ENCODE measurements around the gene HIP1. TPM values are rescaled to one million over a fixed set of nuclear protein-coding genes. Genes with fewer than 3 reads are reported as not detected.
A peak's percentile ranks its signal among the peaks of the same experiment; 100 is the strongest.

The HIP1 gene
- total and polyA plus RNA-seq, 9 of the 15 experiments (the other 6 are each of a cell fraction or from before 2014, with no cell fraction given): 2.4 to 13.7 (median 9.5) TPM

GRCh38 chr7:75555736-75556135 lies 183.0 kb downstream of the HIP1 start:
- H2AFZ ChIP-seq (ENCODE audit: low read depth, low read length): no peak overlapping the region
- no peak overlapping the region for H3K4me3 ChIP-seq
- peaks cover 25% of the 10 kb centered on the region; the same call in 2 of the 3 replicates for H3K36me3 ChIP-seq (ENCODE audit: control insufficient read depth, insufficient read depth, low read length)
- FAIRE-seq: no peak
- POLR2A ChIA-PET: interaction anchor here (0.6 to 1.4 kb wide), 7 partner anchors 7 to 200 kb away, joined by 3 to 4 read pairs (median 3); no protein-coding TSS in a partner anchor
- peaks cover 0 to 6% of the 10 kb centered on the region in 2 experiments; a peak in 2 of 5 replicates for H3K4me1 ChIP-seq (replicated peaks in 1 of 2; ENCODE audit: control insufficient read depth in 2 of 2, insufficient read depth in 2 of 2, low read length in 2 of 2)
- CTCF ChIA-PET (ENCODE audit: low intra/inter-chr PET ratio): no interaction called here
- no peaks in the 10 kb centered on the region for H3K9me1 ChIP-seq (ENCODE audit: control insufficient read depth, insufficient read depth, low read length)
- no peaks in the 10 kb centered on the region for H4K20me1 ChIP-seq (replicated peaks; ENCODE audit: control insufficient read depth, insufficient read depth, low read length)
- BruUV-seq (replicated peaks): no TSS peak
- WGBS (ENCODE audit: insufficient coverage, low coverage, missing lambda C conversion rate): 72% methylated on average over 13 of the region's 13 CpGs
- ATAC-seq: no peak
- intact Hi-C loops (cut with micrococcal nuclease): no loop called here
- no peaks in the 10 kb centered on the region for H3K9me3 ChIP-seq (replicated peaks; ENCODE audit: control insufficient read depth, insufficient read depth, low read depth, low read length)
- 0 out of 4 replicates have a peak overlapping the region, but pooled peaks of 1 of the 2 experiments have one; percentile 2 for H3K9ac ChIP-seq (ENCODE audit: insufficient read depth in 1 of 2, low read depth in 2 of 2, low read length in 2 of 2)
- H3K27me3 ChIP-seq (ENCODE audit: control insufficient read depth in 2 of 2, insufficient read depth in 2 of 2, low read length in 2 of 2): no peaks in the 10 kb centered on the region
- no peak overlapping the region for H3K4me2 ChIP-seq (ENCODE audit: insufficient read depth, low read length)
- no peak overlapping the region for H3K27ac ChIP-seq (ENCODE audit: extremely low read depth, low read depth, low read length)
- in situ Hi-C loops (cut with MboI): no loop called here
- no peaks in the 10 kb centered on the region for H3K79me2 ChIP-seq (ENCODE audit: control insufficient read depth, insufficient read depth, low read length)
- no peak for DNase-seq (ENCODE audit: extremely low read depth in 1 of 4, low spot score in 3 of 4)
- no peak for TF ChIP-seq ZBTB26 (CRISPR knock-in tag; IDR thresholded peaks at IDR 0.05)
- TF ChIP-seq KDM1A (IDR thresholded peaks at IDR 0.05): no peak
- TF ChIP-seq MCM5 (IDR thresholded peaks at IDR 0.05; ENCODE audit: low read depth): no peak
- no peak for TF ChIP-seq HNRNPK (IDR thresholded peaks at IDR 0.05; ENCODE audit: low read depth, low read length, poor library complexity, severe bottlenecking)
- no peak for TF ChIP-seq NR4A1 (CRISPR knock-in tag; IDR thresholded peaks at IDR 0.05)
- TF ChIP-seq NR4A1 (tag; IDR thresholded peaks at IDR 0.05): no peak
- TF ChIP-seq ATF1 (CRISPR knock-in tag; IDR thresholded peaks at IDR 0.05): no peak
- TF ChIP-seq ATF1 (tag; IDR thresholded peaks at IDR 0.05): no peak
- no peak for TF ChIP-seq ARID3A (IDR thresholded peaks at IDR 0.05; ENCODE audit: borderline replicate concordance, low read depth, low read length)
- no peak for TF ChIP-seq RBM22 (IDR thresholded peaks at IDR 0.05; ENCODE audit: low read depth, low read length, poor library complexity, severe bottlenecking)
- no peak for TF ChIP-seq NCOA4 (IDR thresholded peaks at IDR 0.05; ENCODE audit: partially characterized antibody)
- TF ChIP-seq ZNF551 (CRISPR knock-in tag; IDR thresholded peaks at IDR 0.05): no peak
- no peak for TF ChIP-seq U2AF2 (optimal IDR thresholded peaks at IDR 0.05; ENCODE audit: low read depth, low read length)
- TF ChIP-seq ELF1 (tag; IDR thresholded peaks at IDR 0.05): no peak
- TF ChIP-seq ZFP36 (IDR thresholded peaks at IDR 0.05; ENCODE audit: low read depth, low read length, partially characterized antibody): no peak
- TF ChIP-seq DLX4 (CRISPR knock-in tag; IDR thresholded peaks at IDR 0.05): no peak
